ENCODE results near the gene AMIGO1. TPM values are rescaled to one million over a fixed set of nuclear protein-coding genes. Genes with fewer than 3 reads are reported as not detected.

AMIGO1 gene
- total and polyA plus RNA-seq, 2 of the 8 experiments (the other 6 are each of a cell fraction or from before 2014, with no cell fraction given): 1.5 to 2.7 TPM

- no peak overlapping the region for H2BK15ac ChIP-seq (ENCODE audit: low read length)
- no peak overlapping the region for H2BK20ac ChIP-seq (ENCODE audit: low read length)
- H3K9me3 ChIP-seq (ENCODE audit: insufficient read depth in 2 of 2, low read depth in 1 of 2, low read length in 1 of 2): no peaks in the 10 kb centered on the region
- no peak for FAIRE-seq
- H3K36me3 ChIP-seq (ENCODE audit: control insufficient read depth in 2 of 4, insufficient read depth in 4 of 4, low read length in 3 of 4): no peaks in the 10 kb centered on the region
- ChIA-PET CTCF (ENCODE audit: partially characterized antibody) (interaction anchor here (1.5 to 9.8 kb wide), 3 partner anchors 17 to 58 kb away, joined by 4 to 95 read pairs (median 16); partner anchors contain the start of gene CYB561D1), POLR2A (ENCODE audit: partially characterized antibody) (no interaction called here)
- H2BK12ac ChIP-seq (ENCODE audit: low read depth, low read length): no peak overlapping the region
- peaks cover 0 to 5% (median under 1%) of the 10 kb centered on the region in 4 experiments; a peak in 3 of 7 replicates for H3K27me3 ChIP-seq (replicated peaks in 1 of 4; ENCODE audit: control insufficient read depth in 3 of 4, extremely low read depth in 1 of 4, insufficient read depth in 3 of 4, low read length in 3 of 4)
- peaks cover 0 to 2% of the 10 kb centered on the region in 2 experiments for H4K20me1 ChIP-seq (replicated peaks in 1 of 2; ENCODE audit: control insufficient read depth in 1 of 2, insufficient read depth in 2 of 2, low read length in 2 of 2)
- no peak overlapping the region for H3K14ac ChIP-seq (ENCODE audit: insufficient read length)
- no peak overlapping the region for H3K9ac ChIP-seq (replicated peaks in 1 of 4; ENCODE audit: extremely low read depth in 1 of 4, low read depth in 3 of 4, low read length in 3 of 4)
- H3K23me2 ChIP-seq (ENCODE audit: low read depth, low read length): no peaks in the 10 kb centered on the region
- no peak overlapping the region for H3K56ac ChIP-seq (replicated peaks; ENCODE audit: insufficient read length, low read depth, low read length)
- no peaks in the 10 kb centered on the region for H3K79me2 ChIP-seq (ENCODE audit: control insufficient read depth in 1 of 2, insufficient read depth in 2 of 2, low read length in 2 of 2)
- no peak overlapping the region for H2BK120ac ChIP-seq (replicated peaks; ENCODE audit: low read depth, low read length)
- no peak for DNase-seq (ENCODE audit: low read depth in 1 of 2, low spot score in 2 of 2)
- H2AFZ ChIP-seq (ENCODE audit: low read length): no peak overlapping the region
- no peak overlapping the region for H3K23ac ChIP-seq (ENCODE audit: insufficient read length)
- no peak overlapping the region for H2BK5ac ChIP-seq (ENCODE audit: low read depth, low read length)
- H3K4me2 ChIP-seq (ENCODE audit: insufficient read depth in 1 of 2, low read depth in 2 of 2, low read length in 2 of 2): no peak overlapping the region
- no peak overlapping the region for H3K27ac ChIP-seq (ENCODE audit: low read depth, low read length)
- H4K91ac ChIP-seq (replicated peaks; ENCODE audit: insufficient read length, low read length): no peak overlapping the region
- no peak overlapping the region for H4K5ac ChIP-seq (ENCODE audit: insufficient read length, low read depth, low read length)
- no peaks in the 10 kb centered on the region for H3K4me1 ChIP-seq (replicated peaks in 1 of 4; ENCODE audit: control insufficient read depth in 3 of 4, insufficient read depth in 4 of 4, low read length in 3 of 4)
- H3K4me3 ChIP-seq (ENCODE audit: extremely low read depth in 1 of 4, insufficient read depth in 2 of 4, low read depth in 3 of 4, low read length in 4 of 4): no peak overlapping the region
- WGBS, 2 experiments (ENCODE audit: extremely low coverage in 1 of 2, insufficient coverage in 1 of 2, insufficient read length in 1 of 2, insufficient replicate concordance in 2 of 2, low coverage in 1 of 2, low lambda C conversion rate in 2 of 2, missing lambda C conversion rate in 1 of 2): 78% methylated on average over 1 of the region's 1 CpG; no CpG with 5 or more reads in 1 of the 2 experiments
- H3K79me1 ChIP-seq (ENCODE audit: low read depth, low read length): no peaks in the 10 kb centered on the region
- no peak overlapping the region for H3K18ac ChIP-seq (ENCODE audit: extremely low read depth, low read length)
- H4K8ac ChIP-seq (ENCODE audit: extremely low read depth, insufficient read depth, low read length): no peak overlapping the region
- H3K4ac ChIP-seq (replicated peaks; ENCODE audit: insufficient read length, low read depth, low read length): no peak overlapping the region
- H2AK5ac ChIP-seq (ENCODE audit: low read depth, low read length): no peak overlapping the region
- TF ChIP-seq POLR2A (IDR thresholded peaks at IDR 0.05; ENCODE audit: control extremely low read depth in 1 of 2, low read depth in 2 of 2, low read length in 2 of 2) (no peak), BRCA1 (IDR thresholded peaks at IDR 0.05; ENCODE audit: low read depth, low read length) (no peak)
These were observed 34.8 kb downstream of the AMIGO1 start for GRCh38 chr1:109474697-109475096.
